RWPE2 (cell line): ENCODE measurements around the gene TGM5.

ENCODE experiments used
- ATAC-seq: fragments of 200-7000 bp; cut with Tn5 transposase; 3 replicates; pipeline ENCODE4 v1.9.1; 2021; ENCODE audit warnings: low read depth
- DNase-seq: peaks from one replicate; pipeline ENCODE4 v3.0.0-alpha.2; 2020; ENCODE audit warnings: low spot score
- H3K27ac ChIP-seq: fragments of 450-650 bp; 2 replicates; pipeline ENCODE4 v1.5.1; 2017; ENCODE audit warnings: mild to moderate bottlenecking; ENCODE audit not compliant: poor library complexity, severe bottlenecking
- H3K27me3 ChIP-seq: fragments of 250-450 bp; sonication (Bioruptor Pico); 2 replicates; pipeline ENCODE4 v1.5.1; 2021; ENCODE audit warnings: mild to moderate bottlenecking, moderate library complexity; ENCODE audit not compliant: insufficient read depth, poor library complexity, severe bottlenecking
- H3K36me3 ChIP-seq: fragments of 250-450 bp; sonication (Bioruptor Pico); 2 replicates; pipeline ENCODE4 v1.5.1; 2020; ENCODE audit warnings: low read depth, mild to moderate bottlenecking, moderate library complexity
- H3K4me1 ChIP-seq: fragments of 250-450 bp; sonication (Bioruptor Pico); 2 replicates; pipeline ENCODE4 v1.5.1; 2021; ENCODE audit warnings: mild to moderate bottlenecking, moderate library complexity; ENCODE audit not compliant: insufficient read depth, poor library complexity, severe bottlenecking
- H3K4me3 ChIP-seq: fragments of 250-450 bp; sonication (Bioruptor Pico); 2 replicates; pipeline ENCODE4 v1.5.1; 2021; ENCODE audit warnings: mild to moderate bottlenecking, moderate library complexity; ENCODE audit not compliant: severe bottlenecking
- H3K9me3 ChIP-seq: fragments of 250-450 bp; sonication (Bioruptor Pico); 2 replicates; pipeline ENCODE4 v1.5.1; 2021; ENCODE audit warnings: mild to moderate bottlenecking, moderate library complexity; ENCODE audit not compliant: severe bottlenecking
- CTCF ChIP-seq: fragments of 450-650 bp; IDR thresholded peaks from one replicate; pipeline ENCODE4 v1.5.1; 2017; ENCODE audit warnings: mild to moderate bottlenecking, moderate library complexity; ENCODE audit not compliant: poor library complexity, severe bottlenecking

The TGM5 gene

GRCh38 chr15:43235536-43235935 is 31.2 kb downstream of the TGM5 start:
- H3K27ac ChIP-seq, result no peak overlapping the region
- ATAC-seq, result no peak
- no peak for TF ChIP-seq CTCF
- no peaks in the 10 kb centered on the region for H3K9me3 ChIP-seq
- DNase-seq, result peak; percentile 47
- no peak overlapping the region for H3K4me3 ChIP-seq
- no peaks in the 10 kb centered on the region for H3K4me1 ChIP-seq
- no peaks in the 10 kb centered on the region for H3K36me3 ChIP-seq
- H3K27me3 ChIP-seq, result no peaks in the 10 kb centered on the region

- DNase-seq, result no peak
- H3K4me3 ChIP-seq, result no peak overlapping the region
- no peaks in the 10 kb centered on the region for H3K9me3 ChIP-seq
- no peaks in the 10 kb centered on the region for H3K36me3 ChIP-seq
- no peaks in the 10 kb centered on the region for H3K4me1 ChIP-seq
- ATAC-seq, result no peak
- no peak overlapping the region for H3K27ac ChIP-seq
- no peaks in the 10 kb centered on the region for H3K27me3 ChIP-seq
- no peak for TF ChIP-seq CTCF
Observed at GRCh38 chr15:43232289-43232874, 34.3 kb downstream of the TGM5 start.

DNA sequence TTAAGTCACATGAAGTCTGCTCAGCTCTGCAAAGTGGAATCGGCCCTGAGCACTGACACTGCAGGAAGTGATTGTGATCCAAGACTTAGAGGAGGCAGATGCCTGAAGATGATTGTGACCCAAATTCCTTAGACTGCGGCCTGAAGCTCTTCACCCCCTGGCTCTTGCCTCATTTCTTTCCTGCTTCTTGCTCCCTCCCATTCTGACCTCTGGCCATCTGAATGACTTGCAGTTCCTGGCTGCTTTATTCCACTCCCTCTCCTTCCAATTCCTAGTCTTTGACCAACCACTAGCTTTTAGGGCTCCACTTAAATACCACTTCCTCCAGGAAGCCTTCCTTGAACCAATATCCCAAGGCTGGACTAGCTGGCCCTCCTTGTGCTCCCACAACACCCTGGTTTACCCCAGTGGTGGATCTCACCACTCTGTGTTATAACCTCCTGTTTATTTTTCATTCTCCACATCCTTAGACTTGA is 36.0 kb downstream of the TGM5 start:
- Histone ChIP-seq H3K4me3 (no peak overlapping the region), H3K4me1 (no peaks in the 10 kb centered on the region), H3K36me3 (no peaks in the 10 kb centered on the region), H3K27ac (no peak overlapping the region), H3K9me3 (no peaks in the 10 kb centered on the region), H3K27me3 (no peaks in the 10 kb centered on the region)
- no peak for DNase-seq
- no peak for ATAC-seq
- TF ChIP-seq CTCF, result no peak

- Histone ChIP-seq H3K36me3 (no peaks in the 10 kb centered on the region), H3K27me3 (no peaks in the 10 kb centered on the region), H3K4me1 (no peaks in the 10 kb centered on the region), H3K27ac (no peak overlapping the region), H3K9me3 (no peaks in the 10 kb centered on the region), H3K4me3 (no peak overlapping the region)
- no peak for TF ChIP-seq CTCF
- ATAC-seq (no peak), DNase-seq (no peak)
Observed at GRCh38 chr15:43229977-43230376, 36.8 kb downstream of the TGM5 start.
